WTC11 (cell line): Measurements from ENCODE around the gene CNPY1. TPM values are rescaled to one million over a fixed set of nuclear protein-coding genes. Genes with fewer than 3 reads are reported as not detected.

Source experiments
- ATAC-seq: fragments of 200-7000 bp; cut with Tn5 transposase; 2 replicates; pipeline ENCODE4 v1.10.0; 2021; ENCODE audit warnings: mild to moderate bottlenecking, moderate library complexity
- CTCF ChIA-PET: fragments of 300-600 bp; sonication (Branson Sonifier 250); formaldehyde crosslinking; loops from one replicate; lab custom pipeline; 2021; ENCODE audit warnings: antibody characterized with exemption; lab: Charles Lee
- POLR2A ChIA-PET: fragments of 350-600 bp; sonication (Branson Sonifier 250); formaldehyde crosslinking; loops from one replicate; lab custom pipeline; 2021; ENCODE audit warnings: antibody characterized with exemption; lab: Charles Lee
- DNase-seq: peaks from one replicate; pipeline ENCODE4 v3.0.0; 2021; ENCODE audit warnings: low spot score
- H3K27ac Mint-ChIP-seq: 2 replicates; pipeline ENCODE4 v1.8.0; 2021; ENCODE audit warnings: mixed read lengths
- H3K27me3 Mint-ChIP-seq: 2 replicates; pipeline ENCODE4 v1.8.0; 2021; ENCODE audit warnings: low read depth, mild to moderate bottlenecking, moderate library complexity, mixed read lengths
- H3K36me3 Mint-ChIP-seq: 2 replicates; pipeline ENCODE4 v1.8.0; 2021; ENCODE audit warnings: mixed read lengths
- H3K4me1 Mint-ChIP-seq: 2 replicates; pipeline ENCODE4 v1.8.0; 2022; ENCODE audit warnings: mixed read lengths
- H3K4me3 Mint-ChIP-seq: 2 replicates; pipeline ENCODE4 v1.8.0; 2021; ENCODE audit warnings: mild to moderate bottlenecking, moderate library complexity, mixed read lengths
- H3K9me3 Mint-ChIP-seq: 2 replicates; pipeline ENCODE4 v1.8.0; 2021; ENCODE audit warnings: mixed read lengths
- AFF4 ChIP-seq: sonication (generic); formaldehyde crosslinking; IDR thresholded peaks from 2 replicates; pipeline ENCODE4 v1.8.1; 2023; ENCODE audit warnings: mild to moderate bottlenecking, missing genetic modification reagents, borderline replicate concordance
- ATF1 ChIP-seq: sonication (generic); formaldehyde crosslinking; IDR thresholded peaks from 2 replicates; pipeline ENCODE4 v1.8.1; 2023; ENCODE audit warnings: mild to moderate bottlenecking, moderate library complexity, missing genetic modification reagents
- ATF3 ChIP-seq: sonication (generic); formaldehyde crosslinking; conservative IDR thresholded peaks from 2 replicates; pipeline ENCODE4 v1.8.1; 2022; ENCODE audit warnings: mild to moderate bottlenecking, missing genetic modification reagents
- CBFB ChIP-seq: sonication (generic); formaldehyde crosslinking; IDR thresholded peaks from 2 replicates; pipeline ENCODE4 v1.8.1; 2022; ENCODE audit warnings: mild to moderate bottlenecking, low read depth, missing genetic modification reagents
- CTCF ChIP-seq: fragments of 200-600 bp; IDR thresholded peaks from 2 replicates; pipeline ENCODE4 v1.8.0; 2022; ENCODE audit warnings: antibody characterized with exemption
- EMX1 ChIP-seq: fragments of 250-450 bp; sonication (Bioruptor Pico); IDR thresholded peaks from 2 replicates; pipeline ENCODE4 v1.8.0; 2021; ENCODE audit warnings: mild to moderate bottlenecking
- ERG ChIP-seq: fragments of 250-450 bp; sonication (Bioruptor Pico); IDR thresholded peaks from 2 replicates; pipeline ENCODE4 v1.8.0; 2021; ENCODE audit warnings: mild to moderate bottlenecking
- ETV6 ChIP-seq: sonication (generic); formaldehyde crosslinking; IDR thresholded peaks from 2 replicates; pipeline ENCODE4 v1.8.1; 2022; ENCODE audit warnings: mild to moderate bottlenecking, missing genetic modification reagents
- FOXP1 ChIP-seq: sonication (generic); formaldehyde crosslinking; IDR thresholded peaks from 2 replicates; pipeline ENCODE4 v1.8.0; 2022; ENCODE audit warnings: missing genetic modification reagents, mild to moderate bottlenecking, moderate library complexity, borderline replicate concordance
- FOXP4 ChIP-seq: sonication (generic); formaldehyde crosslinking; IDR thresholded peaks from 2 replicates; pipeline ENCODE4 v1.8.0; 2022; ENCODE audit warnings: mild to moderate bottlenecking, missing genetic modification reagents
- GRHL2 ChIP-seq: fragments of 250-450 bp; sonication (Bioruptor Pico); IDR thresholded peaks from 2 replicates; pipeline ENCODE4 v1.8.0; 2022; ENCODE audit warnings: mild to moderate bottlenecking, moderate library complexity; ENCODE audit not compliant: insufficient replicate concordance, severe bottlenecking
- GTF2I ChIP-seq: fragments of 250-450 bp; sonication (Bioruptor Pico); conservative IDR thresholded peaks from 2 replicates; pipeline ENCODE4 v1.4.0; 2021; ENCODE audit warnings: mild to moderate bottlenecking
- NFATC4 ChIP-seq: fragments of 250-450 bp; sonication (Bioruptor Pico); IDR thresholded peaks from 2 replicates; pipeline ENCODE4 v1.9.0; 2021; ENCODE audit warnings: mild to moderate bottlenecking
- NR3C1 ChIP-seq: sonication (generic); formaldehyde crosslinking; conservative IDR thresholded peaks from 2 replicates; pipeline ENCODE4 v1.8.1; 2023; ENCODE audit warnings: low read depth, mild to moderate bottlenecking, missing genetic modification reagents
- STAT6 ChIP-seq: sonication (generic); formaldehyde crosslinking; conservative IDR thresholded peaks from 2 replicates; pipeline ENCODE4 v1.8.1; 2023; ENCODE audit warnings: mild to moderate bottlenecking, low read depth, missing genetic modification reagents, moderate library complexity
- ZNF281 ChIP-seq: sonication (generic); formaldehyde crosslinking; IDR thresholded peaks from 2 replicates; pipeline ENCODE4 v1.8.0; 2023; ENCODE audit warnings: mild to moderate bottlenecking, missing genetic modification reagents
- ZNF317 ChIP-seq: sonication (generic); formaldehyde crosslinking; IDR thresholded peaks from 2 replicates; pipeline ENCODE4 v1.8.1; 2023; ENCODE audit warnings: low read depth, mild to moderate bottlenecking, moderate library complexity, missing genetic modification reagents, borderline replicate concordance
- ZNF416 ChIP-seq: fragments of 250-450 bp; sonication (Bioruptor Pico); IDR thresholded peaks from 2 replicates; pipeline ENCODE4 v1.9.0; 2021; ENCODE audit warnings: mild to moderate bottlenecking, inconsistent platforms
- ZNF671 ChIP-seq: fragments of 250-450 bp; sonication (Bioruptor Pico); IDR thresholded peaks from 2 replicates; pipeline ENCODE4 v1.8.0; 2021; ENCODE audit warnings: mild to moderate bottlenecking
- total RNA-seq: library from RNA; stranded (reverse); gene quantifications from 3 replicates; pipeline ENCODE4 v1.2.3, GENCODE V29; 2021

Gene CNPY1
- total RNA-seq, 1 experiment from 2014 or later, result 0.09 TPM

GRCh38 chr7:155458111-155458877 is 88.1 kb downstream of the CNPY1 start, which contains the start of gene EN2:
EN2 (plus strand) TSS chr7:155458129; CDS start chr7:155458378, 249 bp downstream.
- ATAC-seq, result no peak
- H3K4me3 Mint-ChIP-seq, result peak within 1 kb of the TSS; percentile 56
- no peaks in the 10 kb centered on the region for H3K36me3 Mint-ChIP-seq
- ChIA-PET POLR2A (no interaction called here), CTCF (no interaction called here)
- H3K9me3 Mint-ChIP-seq, result no peaks in the 10 kb centered on the region
- no peak within 1 kb of the TSS for H3K27ac Mint-ChIP-seq
- H3K4me1 Mint-ChIP-seq, result peaks cover 27% of the 10 kb centered on the region
- peaks cover 96% of the 10 kb centered on the region for H3K27me3 Mint-ChIP-seq
- no peak for TF ChIP-seq AFF4 (CRISPR knock-in tag)
- TF ChIP-seq ZNF416 (CRISPR knock-in tag), result no peak
- TF ChIP-seq ATF3 (CRISPR knock-in tag), result no peak
- no peak for TF ChIP-seq STAT6 (CRISPR knock-in tag)
- no peak for TF ChIP-seq CTCF
- TF ChIP-seq ZNF281 (CRISPR knock-in tag), result no peak
- no peak for TF ChIP-seq ERG
- TF ChIP-seq EMX1 (CRISPR knock-in tag), result no peak
- no peak for TF ChIP-seq CBFB (CRISPR knock-in tag)
- TF ChIP-seq GTF2I, result no peak
- TF ChIP-seq NFATC4, result no peak
- TF ChIP-seq FOXP1 (CRISPR knock-in tag), result no peak
- TF ChIP-seq ZNF671 (CRISPR knock-in tag), result no peak
- TF ChIP-seq ETV6 (CRISPR knock-in tag), result no peak
- no peak for TF ChIP-seq ZNF317
- no peak for TF ChIP-seq FOXP4 (CRISPR knock-in tag)
- TF ChIP-seq GRHL2 (CRISPR knock-in tag), result no peak
- no peak for TF ChIP-seq ATF1 (CRISPR knock-in tag)
- no peak for TF ChIP-seq NR3C1 (CRISPR knock-in tag)
- DNase-seq, result no peak
